HCT116 (cell line): ENCODE results near the gene GNG7.

ENCODE experiments used
- CBX3 ChIP-seq: IDR thresholded peaks from 2 replicates; pipeline ENCODE4 v1.6.1; 2012; ENCODE audit warnings: low read depth
- EGR1 ChIP-seq: IDR thresholded peaks from 2 replicates; pipeline ENCODE4 v1.6.1; 2012; ENCODE audit warnings: low read depth
- EZH2 ChIP-seq: fragments of 200-600 bp; sonication (generic); IDR thresholded peaks from 2 replicates; pipeline ENCODE4 v1.6.1; 2017; ENCODE audit warnings: antibody characterized with exemption, mixed run types
- JUND ChIP-seq: IDR thresholded peaks from 2 replicates; pipeline ENCODE4 v1.6.1; 2012
- POLR2A ChIP-seq: IDR thresholded peaks from 2 replicates; pipeline ENCODE4 v1.7.0; 2011; ENCODE audit warnings: borderline replicate concordance; ENCODE audit not compliant: insufficient read depth, insufficient read length; ENCODE audit errors: extremely low read depth
- POLR2AphosphoS5 ChIP-seq: IDR thresholded peaks from 2 replicates; pipeline ENCODE4 v1.6.1; 2011; ENCODE audit warnings: mild to moderate bottlenecking, low read depth, low read length, moderate library complexity
- RAD21 ChIP-seq: IDR thresholded peaks from 2 replicates; pipeline ENCODE4 v1.6.1; 2012; ENCODE audit warnings: low read depth, mild to moderate bottlenecking
- SP1 ChIP-seq: IDR thresholded peaks from 2 replicates; pipeline ENCODE4 v1.6.1; 2012; ENCODE audit warnings: low read depth
- YY1 ChIP-seq: IDR thresholded peaks from 2 replicates; pipeline ENCODE4 v1.6.1; 2011; ENCODE audit warnings: low read length, low read depth, moderate library complexity, mild to moderate bottlenecking; ENCODE audit not compliant: insufficient replicate concordance; ENCODE audit errors: extremely low read depth
- TF ChIP-seq, protein P1 (sequence below), 3 experiments: fragments of 200-600 bp in 1 of 3; sonication (generic) in 1 of 3; IDR thresholded peaks in 2 of 3; conservative IDR thresholded peaks in 1 of 3; 2 replicates each; pipeline ENCODE4 v1.5.1; 2012 to 2017; ENCODE audit warnings: low read depth in 2 of 3, low read length in 2 of 3, antibody characterized with exemption in 1 of 3, borderline replicate concordance in 1 of 3, control low read depth in 1 of 3, mild to moderate bottlenecking in 1 of 3, mixed read lengths in 1 of 3, mixed run types in 1 of 3, moderate library complexity in 1 of 3; ENCODE audit not compliant: insufficient read depth in 1 of 3
- TF ChIP-seq, protein P2 (sequence below): IDR thresholded peaks from 2 replicates; pipeline ENCODE4 v1.6.1; 2012

DNA sequence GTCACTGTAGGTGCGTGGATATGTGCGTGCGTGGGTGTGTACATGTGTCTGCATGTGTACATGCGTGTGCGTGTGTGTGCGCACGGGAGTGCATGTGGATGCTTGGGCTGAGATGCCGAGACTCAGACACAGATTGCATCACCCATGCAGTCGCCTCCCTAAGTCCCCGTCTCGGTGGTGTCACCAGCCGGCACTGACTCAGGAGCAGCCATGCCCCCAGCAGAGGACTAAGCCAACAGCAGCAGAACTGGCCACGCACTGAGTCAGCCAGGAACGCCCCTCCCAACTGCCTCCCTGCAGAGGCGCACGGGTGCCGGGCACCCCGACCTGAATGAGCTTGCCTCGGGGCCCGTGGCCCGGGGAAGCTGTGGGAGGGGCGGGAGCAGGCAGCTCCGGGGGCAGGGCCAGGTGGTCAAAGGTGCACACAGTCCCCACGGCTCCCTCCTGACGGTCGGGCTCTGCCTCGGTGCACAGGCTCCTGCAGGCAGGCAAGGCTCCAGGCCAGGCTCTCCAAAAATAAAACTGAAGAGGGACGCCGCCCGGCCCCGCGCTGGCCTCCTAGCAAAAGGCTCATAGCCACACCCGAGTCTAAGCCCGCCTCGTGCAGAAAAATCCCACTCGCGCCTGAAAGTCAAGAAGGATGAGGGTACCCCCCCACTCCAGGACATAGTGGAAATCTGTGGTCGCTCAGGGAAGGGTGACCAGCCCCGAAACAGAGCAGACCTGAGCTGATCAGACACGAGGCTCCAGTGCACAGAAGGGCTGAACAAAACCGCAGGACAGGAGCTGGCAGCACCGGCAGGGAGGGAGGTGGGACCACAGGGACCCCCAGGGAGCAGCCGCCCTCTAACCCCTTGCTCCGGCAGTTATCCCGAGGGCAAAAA is 177.4 kb downstream of the GNG7 start:
- TF ChIP-seq, protein P1, sequence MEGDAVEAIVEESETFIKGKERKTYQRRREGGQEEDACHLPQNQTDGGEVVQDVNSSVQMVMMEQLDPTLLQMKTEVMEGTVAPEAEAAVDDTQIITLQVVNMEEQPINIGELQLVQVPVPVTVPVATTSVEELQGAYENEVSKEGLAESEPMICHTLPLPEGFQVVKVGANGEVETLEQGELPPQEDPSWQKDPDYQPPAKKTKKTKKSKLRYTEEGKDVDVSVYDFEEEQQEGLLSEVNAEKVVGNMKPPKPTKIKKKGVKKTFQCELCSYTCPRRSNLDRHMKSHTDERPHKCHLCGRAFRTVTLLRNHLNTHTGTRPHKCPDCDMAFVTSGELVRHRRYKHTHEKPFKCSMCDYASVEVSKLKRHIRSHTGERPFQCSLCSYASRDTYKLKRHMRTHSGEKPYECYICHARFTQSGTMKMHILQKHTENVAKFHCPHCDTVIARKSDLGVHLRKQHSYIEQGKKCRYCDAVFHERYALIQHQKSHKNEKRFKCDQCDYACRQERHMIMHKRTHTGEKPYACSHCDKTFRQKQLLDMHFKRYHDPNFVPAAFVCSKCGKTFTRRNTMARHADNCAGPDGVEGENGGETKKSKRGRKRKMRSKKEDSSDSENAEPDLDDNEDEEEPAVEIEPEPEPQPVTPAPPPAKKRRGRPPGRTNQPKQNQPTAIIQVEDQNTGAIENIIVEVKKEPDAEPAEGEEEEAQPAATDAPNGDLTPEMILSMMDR (IDR thresholded peaks at IDR 0.05 in 2 of 3, conservative IDR thresholded peaks at IDR 0.05 in 1 of 3; ENCODE audit: borderline replicate concordance in 1 of 3, insufficient read depth in 1 of 3, low read depth in 2 of 3, low read length in 2 of 3) = no peak
- peak; percentile 67 for TF ChIP-seq YY1
- TF ChIP-seq EZH2 = no peak
- peak; percentile 53 for TF ChIP-seq POLR2A
- peak; percentile 88 for TF ChIP-seq JUND
- no peak for TF ChIP-seq EGR1
- TF ChIP-seq RAD21 = peak; percentile 40
- TF ChIP-seq CBX3 = peak; percentile 85; the same call in 1 of the 2 replicates
- TF ChIP-seq POLR2AphosphoS5 = peak; percentile 74
- TF ChIP-seq SP1 = peak; percentile 88
- TF ChIP-seq, protein P2, sequence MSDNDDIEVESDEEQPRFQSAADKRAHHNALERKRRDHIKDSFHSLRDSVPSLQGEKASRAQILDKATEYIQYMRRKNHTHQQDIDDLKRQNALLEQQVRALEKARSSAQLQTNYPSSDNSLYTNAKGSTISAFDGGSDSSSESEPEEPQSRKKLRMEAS = peak; percentile 91
